Glutamatergic neuron (in vitro differentiated cells): ENCODE results near the gene TBRG4. TPM values are rescaled to one million over a fixed set of nuclear protein-coding genes. Genes with fewer than 3 reads are reported as not detected.

ENCODE experiments used
- DNase-seq: peaks from one replicate; pipeline ENCODE4 v3.0.0; 2022
- H3K27ac Mint-ChIP-seq: one replicate; pipeline ENCODE4 v1.8.0; 2020; ENCODE audit warnings: mild to moderate bottlenecking, mixed read lengths, inconsistent platforms; ENCODE audit not compliant: unreplicated experiment
- H3K27me3 Mint-ChIP-seq: one replicate; pipeline ENCODE4 v1.8.0; 2020; ENCODE audit warnings: mild to moderate bottlenecking, moderate library complexity, mixed read lengths, inconsistent platforms; ENCODE audit not compliant: unreplicated experiment
- H3K36me3 Mint-ChIP-seq: one replicate; pipeline ENCODE4 v1.8.0; 2020; ENCODE audit warnings: mild to moderate bottlenecking, mixed read lengths, inconsistent platforms; ENCODE audit not compliant: unreplicated experiment
- H3K4me1 Mint-ChIP-seq: one replicate; pipeline ENCODE4 v1.8.0; 2020; ENCODE audit warnings: mild to moderate bottlenecking, low read depth, mixed read lengths, inconsistent platforms; ENCODE audit not compliant: unreplicated experiment
- H3K4me3 Mint-ChIP-seq: one replicate; pipeline ENCODE4 v1.8.0; 2020; ENCODE audit warnings: mild to moderate bottlenecking, mixed read lengths, inconsistent platforms; ENCODE audit not compliant: unreplicated experiment
- H3K9me3 Mint-ChIP-seq: one replicate; pipeline ENCODE4 v1.8.0; 2020; ENCODE audit warnings: mild to moderate bottlenecking, moderate library complexity, mixed read lengths, inconsistent platforms; ENCODE audit not compliant: unreplicated experiment
- total RNA-seq: library from RNA; stranded (reverse); fragmentation: NEBNext Ultra II Directional; extraction: Animal tissue kit (Norgen Biotek cat#: 25700); gene quantifications from one replicate; pipeline ENCODE4 v1.2.1, GENCODE V29; 2021; ENCODE audit not compliant: unreplicated experiment
- TF ChIP-seq, protein P1 (sequence below): fragments of 200-600 bp; sonication (generic); IDR thresholded peaks from one replicate; pipeline ENCODE4 v1.5.0; 2021; ENCODE audit not compliant: partially characterized antibody, unreplicated experiment

Gene TBRG4
- total RNA-seq, 1 donor from 2014 or later = 90.1 TPM

- DNase-seq = no peak
- H3K4me1 Mint-ChIP-seq = peaks cover 5% of the 10 kb centered on the region
- TF ChIP-seq, protein P1, sequence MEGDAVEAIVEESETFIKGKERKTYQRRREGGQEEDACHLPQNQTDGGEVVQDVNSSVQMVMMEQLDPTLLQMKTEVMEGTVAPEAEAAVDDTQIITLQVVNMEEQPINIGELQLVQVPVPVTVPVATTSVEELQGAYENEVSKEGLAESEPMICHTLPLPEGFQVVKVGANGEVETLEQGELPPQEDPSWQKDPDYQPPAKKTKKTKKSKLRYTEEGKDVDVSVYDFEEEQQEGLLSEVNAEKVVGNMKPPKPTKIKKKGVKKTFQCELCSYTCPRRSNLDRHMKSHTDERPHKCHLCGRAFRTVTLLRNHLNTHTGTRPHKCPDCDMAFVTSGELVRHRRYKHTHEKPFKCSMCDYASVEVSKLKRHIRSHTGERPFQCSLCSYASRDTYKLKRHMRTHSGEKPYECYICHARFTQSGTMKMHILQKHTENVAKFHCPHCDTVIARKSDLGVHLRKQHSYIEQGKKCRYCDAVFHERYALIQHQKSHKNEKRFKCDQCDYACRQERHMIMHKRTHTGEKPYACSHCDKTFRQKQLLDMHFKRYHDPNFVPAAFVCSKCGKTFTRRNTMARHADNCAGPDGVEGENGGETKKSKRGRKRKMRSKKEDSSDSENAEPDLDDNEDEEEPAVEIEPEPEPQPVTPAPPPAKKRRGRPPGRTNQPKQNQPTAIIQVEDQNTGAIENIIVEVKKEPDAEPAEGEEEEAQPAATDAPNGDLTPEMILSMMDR = no peak
- no peak overlapping the region for H3K27ac Mint-ChIP-seq
- no peak overlapping the region for H3K4me3 Mint-ChIP-seq
- no peaks in the 10 kb centered on the region for H3K36me3 Mint-ChIP-seq
- no peaks in the 10 kb centered on the region for H3K9me3 Mint-ChIP-seq
- peaks cover 2% of the 10 kb centered on the region for H3K27me3 Mint-ChIP-seq
Observed at GRCh38 chr7:45138433-45139267, 27.2 kb upstream of the TBRG4 start.

- TF ChIP-seq, protein P1 = peak; percentile 86
- Mint-ChIP-seq H3K9me3 (peaks cover 1% of the 10 kb centered on the region), H3K4me1 (peaks cover 8% of the 10 kb centered on the region), H3K36me3 (no peaks in the 10 kb centered on the region), H3K4me3 (no peak overlapping the region), H3K27ac (no peak overlapping the region), H3K27me3 (peaks cover 4% of the 10 kb centered on the region)
- DNase-seq = peak; percentile 65
Observed at GRCh38 chr7:45136106-45137060, 24.9 kb upstream of the TBRG4 start.

DNA sequence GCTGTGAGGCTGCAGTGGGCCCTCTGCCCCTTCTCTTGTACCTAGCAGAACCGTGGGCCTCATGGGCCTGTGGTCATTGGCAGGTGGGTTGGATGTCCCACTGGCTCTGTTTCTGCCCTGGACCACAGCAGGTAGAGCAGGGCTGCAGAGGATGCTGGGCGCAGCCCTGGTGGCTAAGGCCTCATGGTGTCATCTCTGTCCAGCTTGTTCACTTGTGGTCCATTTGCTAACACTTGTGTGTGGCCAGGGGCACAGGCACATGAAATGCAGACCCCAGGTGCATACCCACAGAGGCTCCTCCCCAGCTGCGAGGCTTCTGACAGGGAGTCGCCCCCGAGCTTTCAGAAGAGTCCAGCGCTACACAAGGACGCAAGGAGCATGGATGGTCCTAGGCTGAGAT lies 22.4 kb upstream of the TBRG4 start:
- H3K9me3 Mint-ChIP-seq = peaks cover 3% of the 10 kb centered on the region
- TF ChIP-seq, protein P1 = no peak
- peaks cover 10% of the 10 kb centered on the region for H3K27me3 Mint-ChIP-seq
- DNase-seq = no peak
- H3K27ac Mint-ChIP-seq = no peak overlapping the region
- no peaks in the 10 kb centered on the region for H3K36me3 Mint-ChIP-seq
- peaks cover 25% of the 10 kb centered on the region for H3K4me1 Mint-ChIP-seq
- H3K4me3 Mint-ChIP-seq = no peak overlapping the region

DNA sequence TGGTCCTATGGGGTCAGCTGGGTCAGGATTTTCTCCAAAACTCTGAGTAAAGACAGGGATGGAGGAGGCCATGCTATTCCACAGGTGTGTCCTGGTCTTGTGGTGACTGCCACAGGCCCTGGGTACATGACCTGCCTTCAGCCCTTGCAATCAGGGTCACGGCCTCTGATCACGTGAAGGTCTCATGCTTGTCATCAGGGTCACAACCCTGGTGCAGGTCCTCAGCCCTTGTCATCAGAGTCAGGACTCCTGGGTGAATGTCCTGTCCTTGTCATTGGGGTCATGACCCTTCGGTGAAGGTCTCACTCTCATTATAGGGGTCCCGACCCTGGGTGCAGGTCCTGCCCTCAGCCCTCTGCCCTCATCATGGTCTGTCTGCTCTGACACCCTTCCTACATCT lies 21.9 kb upstream of the TBRG4 start:
- TF ChIP-seq, protein P1 = no peak
- H3K27me3 Mint-ChIP-seq = peaks cover 10% of the 10 kb centered on the region
- no peak overlapping the region for H3K4me3 Mint-ChIP-seq
- H3K27ac Mint-ChIP-seq = no peak overlapping the region
- peaks cover 27% of the 10 kb centered on the region for H3K4me1 Mint-ChIP-seq
- DNase-seq = no peak
- no peaks in the 10 kb centered on the region for H3K36me3 Mint-ChIP-seq
- H3K9me3 Mint-ChIP-seq = peaks cover 6% of the 10 kb centered on the region
